ENCODE measurements around the gene GNG7. TPM values are rescaled to one million over a fixed set of nuclear protein-coding genes. Genes with fewer than 3 reads are reported as not detected.
"Not testable (repeated sequence)": the region's sequence is repeated elsewhere in the genome, so short reads cannot be mapped to it uniquely, and the experiment has no call there.

The GNG7 gene
- polyA plus RNA-seq, 10 donors, result 1.6 to 3.6 (median 2.3) TPM

DNA sequence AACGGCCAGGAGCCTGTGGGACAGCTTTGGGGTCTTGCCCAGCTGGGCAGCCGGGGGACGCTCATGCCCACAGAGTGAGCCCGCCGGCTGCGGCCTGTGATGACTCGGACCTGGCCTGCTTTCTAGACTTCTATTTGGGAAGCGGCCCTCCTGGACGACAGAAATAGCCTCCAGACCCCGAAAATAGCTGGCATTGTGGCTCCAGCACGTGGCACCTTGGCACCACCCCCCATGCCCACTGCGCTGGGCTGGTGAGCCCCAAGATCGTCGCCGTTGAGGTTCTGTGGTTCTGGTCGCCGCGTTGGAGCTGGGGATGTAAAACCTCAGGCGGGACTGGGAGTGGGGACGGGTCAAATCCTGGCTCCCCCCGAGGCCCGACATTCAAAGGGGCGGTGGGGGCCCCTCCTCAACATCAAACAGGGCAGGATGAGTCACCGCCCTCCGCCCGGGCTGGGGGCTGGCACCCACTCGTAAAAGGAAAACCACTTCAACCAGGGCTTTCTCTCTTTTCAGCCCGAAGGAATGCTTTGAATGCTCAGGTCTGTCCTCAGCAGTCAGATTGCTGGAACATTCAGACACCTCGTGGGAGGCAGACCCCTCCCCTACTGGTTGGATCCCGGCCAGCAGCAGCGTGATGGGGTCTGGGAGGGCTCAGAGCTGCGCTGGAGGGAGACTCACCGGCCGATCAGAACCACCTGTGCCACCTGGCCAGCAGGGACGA lies 184.5 kb downstream of the GNG7 start:
- DNase-seq, result no peak

DNA sequence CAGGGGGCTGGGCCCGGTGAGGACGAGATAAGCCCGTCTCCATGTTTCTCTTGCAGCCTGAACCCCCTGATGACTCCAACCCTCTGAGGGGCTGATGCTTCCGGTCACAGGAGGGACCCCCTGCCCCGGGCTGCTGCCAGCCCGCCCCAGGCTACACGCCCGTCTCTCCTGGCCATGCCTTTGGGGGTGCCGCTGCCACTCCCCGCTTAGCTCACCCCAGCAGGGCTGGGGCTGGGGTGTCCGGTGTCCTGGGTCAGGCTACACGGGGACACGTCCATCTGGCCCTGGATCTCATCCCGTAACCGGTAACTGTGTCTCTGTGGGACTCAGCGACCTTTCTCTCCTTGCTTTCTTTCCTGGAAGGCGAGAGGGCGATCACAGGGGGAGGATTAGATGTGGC lies 185.8 kb downstream of the GNG7 start:
- DNase-seq, result no peak

DNA sequence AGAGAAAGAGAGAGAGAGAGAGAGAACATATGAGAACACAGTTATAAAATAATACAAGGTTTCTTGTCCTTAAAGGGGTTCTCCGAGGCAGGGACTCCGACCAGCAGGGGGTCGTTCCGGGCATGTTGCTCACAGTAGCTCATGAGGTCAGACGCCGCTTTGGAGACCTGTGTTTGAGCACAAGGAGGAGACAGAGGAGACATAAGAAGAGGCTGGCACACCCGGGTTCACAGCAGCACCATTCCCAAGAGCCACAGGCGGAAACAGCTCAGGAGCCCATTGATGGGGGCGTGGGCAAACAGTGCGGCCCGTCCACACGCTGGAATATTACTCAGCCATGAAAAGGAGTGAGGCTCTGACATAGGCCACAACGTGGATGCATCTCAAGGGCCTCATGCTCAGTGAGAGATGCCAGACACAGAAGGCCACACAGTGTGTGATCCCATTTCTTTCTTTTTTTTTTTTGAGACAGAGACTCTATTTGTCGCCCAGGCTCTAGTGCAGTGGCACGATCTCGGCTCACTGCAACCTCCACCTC lies 187.4 kb downstream of the GNG7 start:
- no peak for DNase-seq

DNA sequence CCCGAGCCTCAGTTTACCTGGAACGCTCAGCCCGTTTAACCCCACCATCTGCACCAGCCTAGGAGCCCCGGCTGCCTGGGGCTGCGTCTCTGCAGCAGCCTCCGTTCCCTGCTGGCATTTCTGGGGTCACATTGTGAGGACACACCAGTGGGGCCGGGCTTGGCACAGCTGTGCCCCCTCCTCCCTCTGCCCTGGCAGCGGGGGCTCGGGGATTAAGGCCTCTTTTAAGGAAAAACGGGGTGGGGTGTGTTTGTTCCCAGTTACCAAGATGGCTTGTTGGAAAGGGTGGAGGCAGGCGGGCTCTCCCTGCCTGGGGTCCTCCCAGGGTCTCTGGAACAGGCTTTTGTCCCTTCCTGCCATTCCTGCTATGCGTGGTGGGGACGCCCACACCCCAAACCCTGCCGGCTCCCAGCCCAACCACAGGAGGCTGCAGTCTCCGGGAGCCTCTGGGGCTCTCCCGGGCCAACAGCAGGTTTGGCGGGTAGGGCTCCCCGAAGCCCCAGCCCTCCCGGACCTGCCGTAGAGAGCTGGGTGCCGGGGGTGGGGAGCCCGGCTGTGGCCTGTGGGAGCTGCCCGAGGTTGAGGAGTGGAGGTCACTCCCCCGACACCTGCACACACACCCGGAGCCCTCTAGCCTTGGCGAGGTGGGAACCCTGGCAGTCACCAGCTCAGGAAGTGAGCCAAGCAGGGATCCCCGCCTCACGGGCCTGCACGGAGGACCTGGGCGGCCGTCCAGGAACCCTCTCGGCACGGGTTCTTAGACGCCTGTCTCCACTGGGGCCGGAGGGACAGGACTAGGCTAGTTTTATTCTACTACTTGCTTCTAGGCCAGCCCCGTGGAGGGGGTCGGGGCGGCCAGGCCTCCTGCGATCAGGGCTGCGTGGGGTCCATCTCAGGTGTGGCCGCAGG lies 189.7 kb downstream of the GNG7 start:
- no peak for DNase-seq

DNA sequence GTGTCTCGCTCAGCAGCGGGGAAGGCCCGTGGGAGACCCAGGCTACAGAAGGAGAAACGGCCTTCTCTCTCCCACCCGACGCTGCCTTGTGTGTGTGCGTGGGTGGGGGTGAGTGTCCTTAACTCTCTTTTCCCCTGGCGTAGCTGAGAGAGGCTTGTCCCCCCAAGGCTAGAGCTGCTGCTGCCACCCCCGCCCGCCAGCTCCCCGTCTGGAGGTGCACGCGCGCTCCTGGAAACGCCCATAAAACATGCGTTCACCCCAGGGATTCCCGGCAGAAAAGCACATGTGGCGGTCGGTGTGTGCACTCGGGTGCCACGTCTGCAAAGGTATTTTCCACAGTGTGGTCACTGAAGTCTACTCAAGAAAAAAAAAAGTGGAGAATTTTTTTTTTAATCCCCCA lies 190.5 kb downstream of the GNG7 start:
- DNase-seq, result no peak

DNA sequence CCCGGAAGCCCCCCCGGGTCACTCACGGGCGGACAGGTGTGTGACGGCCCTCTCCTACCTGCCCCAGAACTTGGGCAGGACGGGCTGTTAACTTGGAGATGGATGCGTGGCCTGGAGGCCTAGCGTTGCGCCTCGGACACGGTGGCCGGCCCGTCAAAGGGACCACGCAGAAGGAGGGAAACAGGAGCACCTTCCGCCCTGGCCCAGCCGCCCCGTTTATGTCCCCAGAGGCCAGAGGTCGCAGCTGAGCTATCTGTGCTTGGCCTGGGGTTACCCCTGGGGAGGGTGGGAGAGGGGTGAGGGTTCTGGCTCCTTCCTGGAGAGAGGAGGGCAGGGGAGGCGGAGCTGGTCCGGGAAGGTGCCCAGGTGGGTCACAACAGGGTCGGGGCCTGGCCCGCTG lies 190.9 kb downstream of the GNG7 start:
- DNase-seq, result no peak

DNA sequence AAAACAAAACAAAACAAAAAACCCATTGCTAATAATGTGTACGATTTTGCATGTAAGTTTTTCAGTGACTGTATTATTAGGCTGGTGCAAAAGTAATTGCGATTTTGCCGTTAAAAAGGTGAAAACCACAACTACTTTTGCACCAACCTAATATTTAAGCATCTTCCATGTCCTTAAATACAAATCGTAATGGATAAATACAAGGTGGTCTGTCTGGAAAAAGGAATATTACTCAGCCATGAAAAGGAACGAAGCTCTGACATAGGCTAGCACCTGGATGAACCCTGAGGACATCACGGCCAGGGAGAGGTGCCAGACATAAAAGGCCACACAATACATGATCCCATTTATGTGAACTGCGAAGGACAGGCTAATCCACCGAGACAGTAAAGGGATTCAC lies 193.4 kb downstream of the GNG7 start:
- no peak for DNase-seq

DNA sequence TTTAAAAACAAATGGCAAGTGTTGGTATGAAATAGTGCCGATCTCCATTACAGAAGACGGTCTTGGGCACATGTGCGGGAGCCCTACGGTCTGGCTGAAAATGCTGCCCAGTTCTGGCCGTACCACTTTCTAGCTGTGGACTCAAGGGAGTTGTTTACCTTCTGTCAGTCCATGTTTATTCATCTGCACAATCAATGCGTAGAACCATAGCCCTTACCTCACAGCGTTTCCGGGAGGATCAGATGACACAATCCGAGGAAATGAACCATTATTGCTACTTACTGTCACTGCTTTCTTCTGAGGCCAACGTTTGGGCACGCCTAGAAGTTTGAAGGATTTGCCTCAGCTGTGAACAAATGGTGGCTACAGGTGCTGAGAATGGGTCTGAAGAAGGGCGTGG lies 195.4 kb downstream of the GNG7 start:
- no peak for DNase-seq

DNA sequence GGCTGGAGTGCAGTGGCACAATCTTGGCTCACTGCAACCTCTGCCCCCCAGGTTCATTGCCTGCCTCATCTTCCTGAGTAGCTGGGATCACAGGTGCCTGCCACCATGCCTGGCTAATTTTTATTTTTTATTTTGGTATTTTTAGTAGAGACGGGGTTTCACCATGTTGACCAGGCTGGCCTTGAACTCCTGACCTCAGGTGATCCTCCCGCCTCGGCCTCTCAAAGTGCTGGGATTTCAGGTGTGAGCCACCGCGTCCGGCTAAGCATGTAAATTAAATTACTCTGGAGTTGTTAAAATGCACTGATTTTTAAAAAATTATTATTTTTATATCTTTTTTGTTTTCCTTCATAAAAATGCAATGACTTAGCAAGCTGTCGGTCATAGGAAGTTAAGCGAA lies 195.8 kb downstream of the GNG7 start:
- not testable (repeated sequence) for DNase-seq

DNA sequence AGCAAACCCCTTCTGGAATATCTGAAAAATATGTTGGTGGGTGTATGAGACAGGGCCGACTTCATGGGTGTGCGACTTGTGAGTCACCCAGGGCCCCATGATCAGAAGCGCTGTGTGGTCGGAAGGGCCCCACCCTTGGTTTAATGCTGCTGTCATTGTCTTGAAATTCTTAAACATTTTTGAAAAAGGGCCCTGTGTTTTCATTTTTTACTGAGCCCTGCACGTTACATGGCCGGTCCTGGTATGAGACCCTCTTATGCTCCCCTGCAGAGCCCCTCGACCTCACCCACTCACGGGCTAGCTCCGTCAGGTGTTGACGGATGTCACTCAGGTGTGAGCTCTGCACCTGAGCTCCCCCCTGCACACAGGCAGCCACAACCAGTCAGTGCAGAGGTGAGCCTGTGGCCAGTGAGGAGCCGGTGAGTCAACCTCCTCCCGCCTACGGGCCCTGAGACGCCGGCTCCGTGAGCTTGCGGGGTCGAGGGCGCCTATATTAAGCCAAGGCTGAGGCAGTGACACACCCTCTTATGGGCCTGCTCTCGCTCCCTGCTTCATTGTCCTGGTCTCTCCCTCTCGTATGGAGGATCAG lies 198.9 kb downstream of the GNG7 start:
- no peak for DNase-seq

DNA sequence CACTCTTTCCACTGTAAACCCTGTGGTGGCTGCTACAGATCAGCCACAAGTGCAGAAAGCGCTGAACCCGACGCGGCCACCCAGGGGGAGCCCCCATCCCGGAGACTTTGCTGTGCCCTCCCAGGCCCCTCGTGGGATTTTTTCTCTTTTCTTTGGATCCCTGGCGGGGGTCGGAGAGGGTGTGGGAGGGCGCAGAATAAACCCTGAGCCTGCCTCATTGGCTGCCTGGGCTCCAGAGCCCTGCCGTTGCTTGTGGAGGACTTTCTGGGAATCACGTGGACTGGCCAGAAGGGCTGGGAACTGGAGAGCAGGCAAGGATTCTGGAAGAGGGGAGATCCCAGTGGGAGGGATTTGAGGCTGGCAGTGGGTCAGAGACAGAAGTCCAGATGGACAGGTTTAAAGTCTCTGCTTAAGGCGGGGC lies 201.6 kb downstream of the GNG7 start:
- DNase-seq, result no peak

DNA sequence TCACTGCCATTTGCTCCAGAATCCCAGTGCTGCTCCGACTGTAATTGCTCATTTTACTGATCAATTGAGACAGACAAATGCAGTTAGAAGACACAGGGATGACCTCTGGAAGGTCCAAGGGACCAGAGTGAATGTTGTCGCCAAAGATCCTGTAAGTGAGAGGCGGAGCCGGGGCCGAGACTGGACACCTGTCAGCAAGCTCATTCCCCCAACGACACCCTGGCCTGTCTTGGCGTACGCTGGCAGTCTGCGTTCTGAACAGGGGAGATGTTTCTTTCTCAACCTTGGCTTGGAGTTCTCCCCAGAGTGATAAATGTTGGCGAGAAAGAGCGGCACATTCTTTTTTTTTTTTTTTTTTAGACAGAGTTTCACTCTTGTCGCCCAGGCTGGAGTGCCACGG lies 202.3 kb downstream of the GNG7 start:
- no peak for DNase-seq

DNA sequence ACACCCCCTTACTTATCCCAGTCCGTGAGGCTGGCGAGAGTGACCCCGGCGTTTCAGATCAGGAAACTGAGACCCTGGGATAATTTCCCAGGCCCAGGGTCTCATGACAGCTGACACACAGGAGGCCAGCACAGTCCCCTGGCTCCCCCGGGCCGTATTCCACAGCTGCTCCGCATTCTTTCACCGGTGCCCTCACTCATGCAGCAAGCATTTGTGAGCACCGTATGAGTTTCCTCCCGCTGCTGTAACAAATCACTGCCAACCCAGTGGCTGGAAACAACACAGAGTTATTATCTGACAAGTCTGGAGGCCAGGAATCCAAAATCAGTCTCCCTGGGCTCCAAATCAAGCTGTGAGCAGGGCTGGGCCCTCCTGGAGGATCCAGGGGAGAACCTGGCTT lies 205.3 kb downstream of the GNG7 start:
- DNase-seq, result no peak

DNA sequence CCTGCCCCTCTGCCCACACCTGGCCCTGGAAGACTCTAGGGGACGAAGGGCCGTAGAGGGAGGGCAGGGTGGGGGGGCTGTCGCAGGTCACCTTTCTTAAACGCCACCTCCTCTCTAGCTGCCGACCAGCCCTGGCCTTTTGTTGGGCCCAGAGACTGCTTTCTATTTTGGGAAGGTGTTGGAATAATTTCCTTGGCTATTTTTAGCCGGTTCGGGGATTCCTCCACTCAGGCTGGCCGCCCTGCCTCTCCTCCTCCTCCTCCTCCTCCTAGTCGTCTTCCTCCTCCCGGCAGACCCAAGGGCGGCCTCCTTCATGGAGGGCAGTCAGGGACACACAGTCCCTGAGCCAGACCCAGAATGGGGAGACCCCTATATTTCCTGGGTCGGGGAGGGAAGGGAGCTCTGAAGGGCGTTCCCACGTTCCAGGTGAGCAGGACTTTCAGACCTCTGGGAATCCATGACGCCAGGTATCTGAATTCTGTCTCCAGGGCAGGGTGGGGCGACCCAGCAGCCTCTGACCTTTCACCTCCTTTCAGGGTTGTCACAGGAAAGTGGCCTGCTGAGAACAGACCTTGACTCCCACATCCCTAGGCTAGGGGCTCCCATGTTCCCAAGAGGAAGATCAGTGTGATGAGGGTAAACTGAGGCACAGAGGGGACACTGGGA lies 206.7 kb downstream of the GNG7 start:
- DNase-seq, result peak in 1 of 3 donors; percentile 73

DNA sequence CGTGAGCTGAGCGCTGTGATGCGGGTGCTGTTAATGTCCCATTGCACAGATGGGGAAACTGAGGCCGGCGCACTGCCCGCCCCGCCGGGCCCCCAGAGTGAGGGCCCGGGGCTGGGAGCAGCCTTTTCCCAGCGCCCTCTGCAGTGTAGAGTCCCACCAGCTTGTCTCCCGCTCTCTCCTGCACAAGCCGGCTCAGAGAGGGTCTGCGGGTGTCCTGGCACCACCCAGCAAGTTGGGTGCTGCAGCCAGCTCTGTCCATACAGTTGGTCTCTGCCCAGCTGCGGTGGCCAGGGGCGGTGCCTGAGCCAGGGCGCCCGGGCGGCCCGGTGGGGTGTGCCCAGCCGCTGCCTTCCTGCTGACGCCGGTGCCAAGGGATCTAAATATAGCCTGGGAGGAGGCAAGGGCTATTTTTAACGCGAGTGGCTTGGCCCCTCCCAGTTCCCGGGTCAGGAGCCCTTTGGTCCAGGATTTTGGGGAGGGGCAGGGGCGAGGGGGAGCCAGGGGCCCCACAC lies 207.3 kb downstream of the GNG7 start:
- DNase-seq, result peak; percentile 81 to 85 (median 83)

DNA sequence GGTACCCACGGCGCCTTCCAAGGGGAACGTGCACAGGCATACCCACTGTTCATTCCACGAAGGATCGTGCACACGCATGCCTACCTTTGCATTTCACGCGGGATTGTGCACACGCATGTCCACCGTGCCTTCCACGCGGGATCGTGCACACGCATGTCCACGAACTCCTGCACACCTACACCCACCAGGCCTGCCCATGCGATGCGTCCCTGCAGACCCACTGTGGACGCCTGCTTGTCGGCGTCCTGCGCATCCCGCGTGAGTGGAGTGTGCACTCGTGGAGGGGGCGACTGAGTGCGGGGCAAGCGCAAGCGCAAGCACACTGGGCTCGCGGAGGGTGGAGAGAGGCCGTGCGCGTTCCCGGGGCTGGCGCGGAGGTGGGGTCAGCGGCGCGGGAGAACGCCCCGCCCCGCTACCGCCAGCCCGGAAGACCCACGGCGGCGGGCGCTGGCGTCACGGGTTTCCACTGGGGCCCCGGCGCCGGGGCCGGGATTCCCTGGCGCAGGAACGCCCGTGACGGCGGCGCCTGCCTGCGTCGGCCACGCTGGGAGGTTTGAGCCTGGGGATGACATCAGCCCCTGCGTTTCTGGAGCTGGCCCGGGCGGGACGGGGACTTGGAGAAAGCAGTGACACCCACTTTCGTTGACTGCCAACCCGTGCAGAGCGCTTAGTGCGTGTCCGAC lies 207.9 kb downstream of the GNG7 start:
- peak; percentile 76 to 88 (median 76) for DNase-seq

DNA sequence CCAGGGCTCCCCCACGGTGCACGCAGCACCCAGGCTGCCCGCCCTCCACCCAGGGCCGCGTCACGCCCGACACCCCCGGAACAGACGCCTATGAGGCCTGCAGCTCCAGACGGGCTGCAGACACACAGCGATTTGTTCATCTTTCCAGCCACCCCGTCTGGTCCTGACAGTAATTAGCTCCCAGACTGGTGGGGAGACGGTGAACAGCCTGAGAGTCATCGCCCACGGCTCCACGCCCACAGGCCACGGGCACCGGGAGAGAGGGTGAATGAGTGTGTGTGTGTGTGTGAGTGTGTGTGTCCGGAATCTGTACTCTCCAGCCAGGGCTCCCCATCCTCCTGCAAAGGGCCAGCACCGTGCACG lies 208.4 kb downstream of the GNG7 start:
- DNase-seq, result peak in 1 of 3 donors; percentile 53

DNA sequence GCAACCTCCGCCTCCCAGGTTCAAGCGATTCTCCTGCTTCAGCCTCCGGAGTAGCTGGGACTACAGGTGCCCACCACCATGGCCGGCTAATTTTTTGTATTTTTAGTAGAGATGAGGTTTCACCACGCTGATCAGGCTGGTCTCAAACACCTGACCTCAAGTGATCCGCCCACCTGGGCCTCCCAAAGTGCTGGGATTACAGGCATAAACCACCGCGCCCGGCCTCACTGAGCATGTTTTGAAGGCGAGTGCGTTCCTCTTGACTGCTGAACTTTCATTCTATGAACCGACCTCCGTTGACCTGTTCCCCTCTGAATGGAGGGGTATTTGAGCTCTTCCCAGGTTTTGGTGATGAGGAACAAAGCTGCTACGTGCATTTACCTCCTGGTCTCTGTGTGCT lies 209.0 kb downstream of the GNG7 start:
- not testable (repeated sequence) for DNase-seq

DNA sequence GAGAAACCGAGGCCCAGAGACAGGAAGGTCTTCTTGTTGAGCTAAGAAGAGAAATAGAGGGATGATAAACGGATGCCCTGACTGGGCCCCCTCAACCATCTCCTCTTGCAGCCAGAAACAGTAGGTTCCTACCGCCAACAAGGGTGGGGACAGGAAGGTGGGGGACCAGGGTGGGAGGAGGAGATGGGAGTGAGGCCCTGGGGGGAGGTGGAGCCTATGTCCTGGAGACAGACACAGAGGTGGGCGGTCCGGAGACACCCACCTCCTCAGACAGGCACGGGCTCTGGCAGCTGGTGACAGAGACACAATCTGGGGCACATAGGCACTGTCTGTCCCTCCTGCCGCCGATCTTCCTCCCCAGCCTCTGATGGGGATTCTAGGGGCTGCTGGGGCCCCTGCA lies 209.6 kb downstream of the GNG7 start:
- DNase-seq, result no peak

DNA sequence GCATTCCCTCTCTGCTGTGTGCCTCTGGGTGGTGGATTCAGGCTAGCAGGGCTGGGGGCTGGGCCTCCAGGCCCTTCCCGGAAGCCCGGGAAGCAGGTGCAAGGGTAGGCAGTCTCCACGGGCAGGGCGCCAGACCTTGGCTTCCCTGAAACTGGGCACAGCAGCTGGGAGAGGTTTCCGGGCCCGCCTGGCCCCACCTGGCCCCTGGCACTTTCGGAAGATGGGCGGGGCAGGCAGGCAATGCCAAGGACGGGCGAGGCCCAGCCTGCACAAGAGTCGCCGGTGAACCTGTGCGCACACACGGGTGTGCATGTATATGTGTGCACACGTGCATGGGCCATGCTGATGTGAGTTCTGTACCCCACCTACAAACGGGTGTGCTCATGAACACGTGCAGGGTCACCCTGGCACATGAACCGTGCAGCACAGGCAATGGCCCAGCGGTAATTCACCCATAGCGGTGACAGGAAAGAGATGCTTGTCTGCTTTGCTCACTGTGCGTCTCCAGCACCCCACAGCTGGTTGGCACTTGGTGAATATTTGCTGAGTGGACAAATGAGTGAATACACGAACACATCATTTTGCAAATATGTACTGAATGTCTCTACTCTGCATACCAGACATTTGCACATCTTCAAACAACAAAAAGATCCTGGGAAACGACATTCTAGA lies 211.2 kb downstream of the GNG7 start:
- DNase-seq, result peak in 2 of 3 donors; percentile 62 to 81

DNA sequence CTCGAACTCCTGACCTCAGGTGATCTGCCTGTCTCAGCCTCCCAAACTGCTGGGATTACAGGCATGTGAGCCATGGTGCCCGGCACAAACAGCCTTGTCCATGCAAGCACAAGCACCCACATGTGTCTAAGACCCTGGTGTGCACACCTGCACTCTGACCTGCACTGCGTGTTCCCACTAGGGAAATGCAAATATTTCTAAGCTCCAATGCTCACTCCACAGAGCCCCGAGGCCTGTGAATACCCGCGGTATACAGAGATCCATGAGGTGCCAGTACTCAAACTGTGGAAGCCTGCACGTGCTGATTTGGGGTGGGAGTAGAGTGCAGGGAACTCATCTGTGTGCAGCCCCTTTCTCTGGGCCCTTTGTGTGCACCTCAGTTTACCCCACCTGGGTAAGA lies 211.8 kb downstream of the GNG7 start:
- no peak for DNase-seq

Measured in muscle of back (tissue), 11 donors.